Heart right ventricle (tissue), 16 donors: ENCODE measurements around the gene ADAMTS2. TPM values are rescaled to one million over a fixed set of nuclear protein-coding genes. Genes with fewer than 3 reads are reported as not detected.

Source experiments
- ATAC-seq, 8 donors: fragments of 200-7000 bp; cut with Tn5 transposase; one replicate each; pipeline ENCODE4 v1.9.1; 2020; ENCODE audit warnings: mild to moderate bottlenecking in 8 of 8, moderate library complexity in 8 of 8, moderate number of reproducible peaks in 1 of 8
- DNase-seq, 2 donors: peaks; one replicate each; pipeline ENCODE4 v3.0.0-alpha.2; 2020
- H3K27ac ChIP-seq, 10 donors: fragments of 200-600 bp; sonication (generic) in 2 of 10; one replicate each; pipeline versions ENCODE4 v1.5.0 to v1.8.0; 2020 to 2022; ENCODE audit warnings: mild to moderate bottlenecking in 3 of 10
- H3K27me3 ChIP-seq, 7 donors: fragments of 200-600 bp; one replicate each; pipeline ENCODE4 v1.8.0; 2021 to 2022; ENCODE audit warnings: mild to moderate bottlenecking in 2 of 7
- H3K36me3 ChIP-seq, 9 donors: fragments of 200-600 bp; sonication (generic) in 1 of 9; one replicate each; pipeline versions ENCODE4 v1.5.0 to v1.8.0; 2020 to 2022; ENCODE audit warnings: mild to moderate bottlenecking in 2 of 9
- H3K4me1 ChIP-seq, 9 donors: fragments of 200-600 bp; sonication (generic) in 1 of 9; one replicate each; pipeline versions ENCODE4 v1.5.0 to v1.8.0; 2020 to 2022; ENCODE audit warnings: mild to moderate bottlenecking in 4 of 9
- H3K4me3 ChIP-seq, 10 donors: fragments of 200-600 bp; sonication (generic) in 2 of 10; one replicate each; pipeline versions ENCODE4 v1.5.0 to v1.8.0; 2020 to 2022; ENCODE audit warnings: mild to moderate bottlenecking in 7 of 10, moderate library complexity in 2 of 10
- H3K9me3 ChIP-seq, 11 donors: fragments of 200-600 bp in 10 of 11; sonication (generic) in 2 of 11; one replicate each; pipeline versions ENCODE4 v1.5.0 to v1.8.0; 2013 to 2022; ENCODE audit warnings: mild to moderate bottlenecking in 2 of 11, control low read depth in 1 of 11, moderate library complexity in 1 of 11
- WGBS, 2 donors: extraction: QIAGEN DNeasy Blood & Tissue Kit; methylation state at CpG; one replicate each; pipeline ENCODE4 v1.1.7; 2013; ENCODE audit warnings: inconsistent platforms in 1 of 2; 5-methylcytosine and 5-hydroxymethylcytosine counted together
- intact Hi-C, 10 donors: fragments of 100-400 bp; cut with DNase I; formaldehyde crosslinking; loops; one replicate each; pipeline versions ENCODE4 v1.11.1 to v1.14.2; 2022
- polyA plus RNA-seq, 2 donors: library from polyadenylated mRNA; stranded (reverse); fragments of 200-250 nt; gene quantifications; one replicate each; pipeline ENCODE4 v1.2.3, GENCODE V29; 2013
- total RNA-seq, 10 donors: library from RNA; stranded (reverse); fragmentation: NEBNext Ultra II Directional in 3 of 10; extraction: Animal tissue kit (Norgen Biotek cat#: 25700) in 3 of 10; gene quantifications; one replicate each; pipeline versions ENCODE4 v1.2.1 to v1.2.4, GENCODE V29; 2021 to 2023
- TF ChIP-seq, protein P1 (sequence below), 9 donors: fragments of 200-600 bp; sonication (generic) in 2 of 9; IDR thresholded peaks; one replicate each; pipeline versions ENCODE4 v1.5.0 to v1.8.0; 2021 to 2022; ENCODE audit warnings: antibody characterized with exemption in 9 of 9, mild to moderate bottlenecking in 5 of 9, moderate library complexity in 1 of 9
- donor health status: Arrhythmogenic right ventricular cardiomyopathy.
- donor health status: ischemic (EF 13 %, LVEDD 7.1; RV severe dilation, severe dysfunction).
- donor health status: healthy with polysubstance abuse.
- donor health status: DM: no; HTN: yes; CAD: no.
- donor health status: DM: no; HTN: no; CAD: no.
- donor health status: ischemic (EF 25% LVEDD 6.9; RV normal size, moderate dysfunction).
- donor health status: ischemic (EF 25% LVEDD 5.7; RV mildly dilated, moderate dysfunction).
- donor health status: healthy.
- donor health status: DM: yes; HTN: yes; CAD: no.
- donor health status: Ischemic cardiomyopathy.
- donor health status: ischemic (EF 35%, LVEDD 5.7; RV mildly dilated, moderate dysfunction).
- donor health status: nonischemic (EF 11% LVEDD 7.7; RV severe dilation, severe dysfunction).
- donor health status: DM: yes; HTN: yes; CAD: no.
- donor health status: PGD.
- donor health status: ischemic (EF 29% LVEDD 5.4; RV normal size, mild dysfunction).
- donor health status: nonischemic (EF 23%, LVEDD 6.1; RV moderate dilation, normal function).

The ADAMTS2 gene
- total and polyA plus RNA-seq, 12 donors, result 1.7 to 13.5 (median 3.9) TPM

DNA sequence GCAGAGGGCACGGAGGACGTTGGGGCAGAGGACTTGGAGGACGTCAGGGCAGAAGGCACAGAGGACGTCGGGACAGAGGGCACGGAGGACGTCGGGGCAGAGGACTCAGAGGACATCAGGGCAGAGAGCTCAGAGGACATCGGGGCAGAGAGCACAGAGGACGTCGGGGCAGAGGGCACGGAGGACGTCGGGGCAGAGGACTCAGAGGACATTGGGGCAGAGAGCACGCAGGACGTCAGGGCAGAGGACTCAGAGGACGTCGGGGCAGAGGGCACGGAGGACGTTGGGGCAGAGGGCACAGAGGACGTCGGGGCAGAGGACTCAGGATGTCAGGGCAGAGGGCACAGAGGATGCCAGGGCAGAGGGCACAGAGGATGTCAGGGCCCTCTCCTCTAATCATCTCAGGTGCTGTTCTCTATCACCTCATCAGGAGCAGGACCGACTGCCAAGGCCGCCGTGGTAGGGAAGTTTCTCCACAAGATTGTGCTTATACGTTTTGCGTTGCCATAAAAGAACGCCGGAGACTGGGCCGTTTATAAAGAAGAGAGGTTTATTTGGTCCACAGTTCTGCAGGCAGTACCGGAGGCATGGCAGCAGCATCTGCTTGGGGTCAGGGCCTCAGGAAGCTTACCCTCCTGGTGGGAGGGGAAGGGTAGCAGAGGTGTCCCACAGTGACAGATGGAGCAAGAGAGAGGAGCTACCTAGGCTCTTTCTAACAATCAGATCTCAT is 29.4 kb upstream of the ADAMTS2 start:
- intact Hi-C loops, result no loop called here
- H3K4me3 ChIP-seq, result no peak overlapping the region
- no peak for ATAC-seq
- no peak overlapping the region for H3K27ac ChIP-seq
- TF ChIP-seq, protein P1, sequence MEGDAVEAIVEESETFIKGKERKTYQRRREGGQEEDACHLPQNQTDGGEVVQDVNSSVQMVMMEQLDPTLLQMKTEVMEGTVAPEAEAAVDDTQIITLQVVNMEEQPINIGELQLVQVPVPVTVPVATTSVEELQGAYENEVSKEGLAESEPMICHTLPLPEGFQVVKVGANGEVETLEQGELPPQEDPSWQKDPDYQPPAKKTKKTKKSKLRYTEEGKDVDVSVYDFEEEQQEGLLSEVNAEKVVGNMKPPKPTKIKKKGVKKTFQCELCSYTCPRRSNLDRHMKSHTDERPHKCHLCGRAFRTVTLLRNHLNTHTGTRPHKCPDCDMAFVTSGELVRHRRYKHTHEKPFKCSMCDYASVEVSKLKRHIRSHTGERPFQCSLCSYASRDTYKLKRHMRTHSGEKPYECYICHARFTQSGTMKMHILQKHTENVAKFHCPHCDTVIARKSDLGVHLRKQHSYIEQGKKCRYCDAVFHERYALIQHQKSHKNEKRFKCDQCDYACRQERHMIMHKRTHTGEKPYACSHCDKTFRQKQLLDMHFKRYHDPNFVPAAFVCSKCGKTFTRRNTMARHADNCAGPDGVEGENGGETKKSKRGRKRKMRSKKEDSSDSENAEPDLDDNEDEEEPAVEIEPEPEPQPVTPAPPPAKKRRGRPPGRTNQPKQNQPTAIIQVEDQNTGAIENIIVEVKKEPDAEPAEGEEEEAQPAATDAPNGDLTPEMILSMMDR (IDR thresholded peaks at IDR 0.05), result no peak
- H3K27me3 ChIP-seq, result no peaks in the 10 kb centered on the region
- no peaks in the 10 kb centered on the region for H3K36me3 ChIP-seq
- no peak for DNase-seq
- 90% methylated on average over 31 of the region's 31 CpGs for WGBS, 2 donors
- no peaks in the 10 kb centered on the region for H3K9me3 ChIP-seq
- no peaks in the 10 kb centered on the region for H3K4me1 ChIP-seq

DNA sequence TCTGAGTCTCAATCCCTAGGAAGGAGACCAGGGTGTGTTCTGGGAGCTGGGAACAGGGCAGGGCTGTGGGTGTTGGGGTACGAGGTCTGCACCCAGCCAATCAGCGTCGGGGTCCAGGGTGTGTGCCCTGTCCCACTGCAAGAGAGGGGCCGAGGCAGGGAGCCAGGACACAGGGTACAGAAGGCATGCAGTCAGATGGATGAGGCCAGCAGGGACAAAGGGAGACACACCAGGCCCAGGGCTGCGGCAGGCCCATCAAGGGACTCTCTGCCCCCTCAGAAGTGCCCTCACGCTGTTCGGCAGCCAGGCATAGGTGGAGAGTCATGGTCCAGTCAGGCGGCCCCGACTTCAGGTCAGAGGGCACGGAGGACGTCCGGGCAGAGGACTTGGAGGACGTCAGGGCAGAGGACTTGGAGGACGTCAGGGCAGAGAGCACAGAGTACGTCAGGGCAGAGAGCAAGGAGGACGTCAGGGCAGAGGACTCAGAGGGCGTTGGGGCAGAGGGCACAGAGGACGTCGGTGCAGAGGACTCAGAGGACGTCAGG is 28.8 kb upstream of the ADAMTS2 start:
- intact Hi-C loops, result no loop called here
- H3K27me3 ChIP-seq, result peaks cover 0 to 4% (median 0%) of the 10 kb centered on the region in 7 donors
- no peak overlapping the region for H3K27ac ChIP-seq
- ATAC-seq (no peak), DNase-seq (no peak)
- H3K4me1 ChIP-seq, result no peaks in the 10 kb centered on the region
- no peaks in the 10 kb centered on the region for H3K36me3 ChIP-seq
- no peak overlapping the region for H3K4me3 ChIP-seq
- TF ChIP-seq, protein P1 (IDR thresholded peaks at IDR 0.05), result no peak
- WGBS, 2 donors, result 85 to 90% methylated on average over 20 of the region's 20 CpGs
- H3K9me3 ChIP-seq, result no peaks in the 10 kb centered on the region

DNA sequence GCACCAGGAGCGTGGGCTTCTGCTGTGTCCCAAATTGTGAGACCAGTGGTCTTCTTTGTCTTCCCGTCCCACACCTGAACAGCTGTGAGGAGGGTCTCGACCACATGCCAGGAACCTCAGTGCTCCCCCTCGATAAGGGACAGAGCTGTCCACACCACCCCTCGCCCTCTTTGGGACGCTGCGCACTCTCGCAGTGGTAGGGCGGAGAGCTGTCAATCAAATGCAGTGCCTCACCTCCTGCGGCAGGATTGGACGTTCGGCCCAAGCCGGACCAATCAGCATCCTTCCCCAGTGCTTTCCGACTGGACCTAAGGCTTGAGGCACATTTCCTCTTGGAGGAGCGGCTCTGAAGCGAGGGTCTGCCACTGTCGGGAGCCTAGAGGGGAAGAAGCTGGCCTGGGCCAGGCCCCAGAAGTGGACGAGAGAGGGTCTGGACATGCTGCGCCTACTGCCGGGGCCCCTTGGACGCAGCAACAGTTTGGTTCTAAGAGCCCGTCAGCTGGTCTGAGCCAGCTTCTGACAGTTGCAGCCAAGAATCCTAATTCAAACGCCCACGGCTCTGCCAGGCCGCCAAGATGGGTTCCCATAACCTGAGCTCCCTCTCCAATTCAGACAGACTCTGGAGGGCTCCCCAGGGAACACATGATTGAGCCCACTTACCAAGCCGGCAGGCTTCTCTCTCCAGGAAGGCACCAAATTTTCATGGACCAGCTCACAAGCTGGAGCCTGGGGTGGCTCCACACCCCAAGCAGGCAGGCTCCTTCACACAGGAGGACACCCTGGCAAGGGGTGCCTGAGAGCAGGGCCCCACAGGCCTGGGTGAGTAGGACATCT is 28.1 kb upstream of the ADAMTS2 start:
- no peak for DNase-seq
- Histone ChIP-seq H3K9me3 (no peaks in the 10 kb centered on the region), H3K27me3 (peaks cover 0 to 6% (median 0%) of the 10 kb centered on the region in 7 donors), H3K36me3 (no peaks in the 10 kb centered on the region), H3K4me3 (no peak overlapping the region), H3K27ac (no peak overlapping the region), H3K4me1 (no peaks in the 10 kb centered on the region)
- TF ChIP-seq, protein P1 (IDR thresholded peaks at IDR 0.05), result no peak
- ATAC-seq, result no peak
- intact Hi-C loops, result no loop called here
- WGBS, 2 donors, result 82 to 86% methylated on average over 26 of the region's 26 CpGs
